IMR-90 (cell line): ENCODE measurements around the gene FAM149A. TPM values are rescaled to one million over a fixed set of nuclear protein-coding genes. Genes with fewer than 3 reads are reported as not detected.

ENCODE experiments used
- ATAC-seq: fragments of 200-7000 bp; cut with Tn5 transposase; 2 replicates; pipeline ENCODE4 v1.9.1; 2020; ENCODE audit warnings: low read depth, mild to moderate bottlenecking, moderate library complexity
- BruUV-seq: library from RNA; stranded (reverse); fragments of 400-500 nt; replicated peaks from 2 replicates; lab custom pipeline; 2021; lab: Mats Ljungman, UMichigan
- CTCF ChIA-PET: fragments of 300-600 bp; formaldehyde crosslinking; extraction: SDS; loops from one replicate; lab custom pipeline; 2021; ENCODE audit warnings: antibody characterized with exemption; lab: Yijun Ruan, JAX
- POLR2A ChIA-PET: fragments of 300-600 bp; sonication (Branson Sonifier 250); formaldehyde crosslinking; loops from one replicate; lab custom pipeline; 2022; ENCODE audit warnings: antibody characterized with exemption; ENCODE audit not compliant: unreplicated experiment; lab: Charles Lee
- DNase-seq: peaks from one replicate; pipeline ENCODE4 v3.0.0; 2013
- H2AFZ ChIP-seq: replicated peaks from 2 replicates; pipeline ENCODE3; 2013; ENCODE audit warnings: low read length, mild to moderate bottlenecking; ENCODE audit not compliant: poor library complexity
- H2AK5ac ChIP-seq: 2 replicates; pipeline ENCODE4 v1.6.1; 2013; ENCODE audit warnings: low read depth, low read length, inconsistent platforms
- H2AK9ac ChIP-seq: replicated peaks from 2 replicates; pipeline ENCODE3; 2013; ENCODE audit warnings: mild to moderate bottlenecking, low read depth, low read length, moderate library complexity; ENCODE audit not compliant: poor library complexity
- H2BK120ac ChIP-seq: 2 replicates; pipeline ENCODE4 v1.6.1; 2013; ENCODE audit warnings: low read depth, low read length, inconsistent platforms
- H2BK15ac ChIP-seq: 3 replicates; pipeline ENCODE4 v1.6.1; 2013; ENCODE audit warnings: low read depth, low read length, inconsistent platforms
- H2BK20ac ChIP-seq: 2 replicates; pipeline ENCODE4 v1.6.1; 2013; ENCODE audit warnings: low read depth, mild to moderate bottlenecking, inconsistent platforms, low read length, moderate library complexity
- H2BK5ac ChIP-seq: 2 replicates; pipeline ENCODE4 v1.6.1; 2013; ENCODE audit warnings: mild to moderate bottlenecking, low read depth, low read length, inconsistent platforms; ENCODE audit not compliant: poor library complexity, severe bottlenecking
- H3K14ac ChIP-seq: replicated peaks from 2 replicates; pipeline ENCODE4 v1.6.1; 2013; ENCODE audit warnings: low read depth, low read length, inconsistent platforms
- H3K18ac ChIP-seq: 2 replicates; pipeline ENCODE4 v1.6.1; 2013; ENCODE audit warnings: low read depth, low read length, control low read depth
- H3K23ac ChIP-seq: 2 replicates; pipeline ENCODE4 v1.6.1; 2013; ENCODE audit warnings: low read depth, low read length, inconsistent platforms
- H3K27ac ChIP-seq: 2 replicates; pipeline ENCODE4 v1.5.1; 2013; ENCODE audit warnings: mild to moderate bottlenecking, control low read depth, low read length; ENCODE audit not compliant: insufficient read depth
- H3K27me3 ChIP-seq: 2 replicates; pipeline ENCODE4 v1.6.1; 2013; ENCODE audit warnings: low read length; ENCODE audit not compliant: control insufficient read depth, insufficient read depth
- H3K36me3 ChIP-seq: 2 replicates; pipeline ENCODE4 v1.6.1; 2013; ENCODE audit warnings: low read length, mixed read lengths; ENCODE audit not compliant: control insufficient read depth, insufficient read depth
- H3K4ac ChIP-seq: 2 replicates; pipeline ENCODE4 v1.6.1; 2013; ENCODE audit warnings: low read depth, low read length, inconsistent platforms
- H3K4me1 ChIP-seq: 2 replicates; pipeline ENCODE4 v1.6.1; 2013; ENCODE audit warnings: low read length, mixed read lengths; ENCODE audit not compliant: control insufficient read depth, insufficient read depth
- H3K4me2 ChIP-seq: 2 replicates; pipeline ENCODE4 v1.6.1; 2013; ENCODE audit warnings: low read depth, mild to moderate bottlenecking, control low read depth, low read length, moderate library complexity
- H3K4me3 ChIP-seq: 2 replicates; pipeline ENCODE4 v1.5.1; 2013; ENCODE audit warnings: low read depth, mild to moderate bottlenecking, control low read depth, low read length, moderate library complexity; ENCODE audit not compliant: insufficient read depth
- H3K56ac ChIP-seq: 2 replicates; pipeline ENCODE4 v1.6.1; 2013; ENCODE audit warnings: low read length, inconsistent platforms; ENCODE audit not compliant: insufficient read depth; ENCODE audit errors: extremely low read depth
- H3K79me1 ChIP-seq, 2 experiments: 2 replicates each; pipeline ENCODE4 v1.6.1; 2013; ENCODE audit warnings: low read length in 2 of 2, inconsistent platforms in 1 of 2, low read depth in 1 of 2
- H3K9ac ChIP-seq: 2 replicates; pipeline ENCODE4 v1.6.1; 2013; ENCODE audit warnings: low read depth, low read length, control low read depth
- H3K9me1 ChIP-seq: 2 replicates; pipeline ENCODE4 v1.6.1; 2013; ENCODE audit warnings: low read length, inconsistent platforms; ENCODE audit not compliant: insufficient read depth
- H3K9me3 ChIP-seq: 2 replicates; pipeline ENCODE4 v1.6.1; 2013; ENCODE audit warnings: low read length; ENCODE audit not compliant: control insufficient read depth, insufficient read depth
- H4K20me1 ChIP-seq: 2 replicates; pipeline ENCODE4 v1.6.1; 2013; ENCODE audit warnings: low read length, inconsistent platforms; ENCODE audit not compliant: insufficient read depth
- H4K5ac ChIP-seq: 2 replicates; pipeline ENCODE4 v1.6.1; 2013; ENCODE audit warnings: mild to moderate bottlenecking, low read depth, low read length, control low read depth
- H4K8ac ChIP-seq, 2 experiments: 2 replicates each; pipeline ENCODE4 v1.6.1; 2013; ENCODE audit warnings: low read depth in 2 of 2, low read length in 2 of 2, control low read depth in 1 of 2, inconsistent platforms in 1 of 2
- H4K91ac ChIP-seq: 2 replicates; pipeline ENCODE4 v1.6.1; 2013; ENCODE audit warnings: low read depth, low read length, inconsistent platforms; ENCODE audit not compliant: insufficient read depth
- BHLHE40 ChIP-seq: fragments of 150-350 bp; IDR thresholded peaks from 2 replicates; pipeline ENCODE4 v1.6.1; 2016; ENCODE audit warnings: mild to moderate bottlenecking, low read depth, low read length
- CEBPB ChIP-seq: IDR thresholded peaks from 2 replicates; pipeline ENCODE4 v1.6.1; 2012; ENCODE audit warnings: low read depth, low read length, improper control_type of control experiment
- CHD1 ChIP-seq: IDR thresholded peaks from 2 replicates; pipeline ENCODE4 v1.6.1; 2012; ENCODE audit warnings: low read depth, low read length, improper control_type of control experiment
- CTCF ChIP-seq: conservative IDR thresholded peaks from 2 replicates; pipeline ENCODE4 v1.5.1; 2012; ENCODE audit warnings: mild to moderate bottlenecking, low read depth, low read length, improper control_type of control experiment
- ELK1 ChIP-seq: fragments of 150-350 bp; IDR thresholded peaks from 2 replicates; pipeline ENCODE4 v1.6.1; 2016; ENCODE audit warnings: low read depth, mild to moderate bottlenecking, low read length, moderate library complexity, borderline replicate concordance
- FOS ChIP-seq: fragments of 150-350 bp; IDR thresholded peaks from 2 replicates; pipeline ENCODE4 v1.6.1; 2016; ENCODE audit warnings: low read depth, low read length
- MAFK ChIP-seq: IDR thresholded peaks from 2 replicates; pipeline ENCODE4 v1.6.1; 2012; ENCODE audit warnings: low read depth, low read length, improper control_type of control experiment
- MAZ ChIP-seq: IDR thresholded peaks from 2 replicates; pipeline ENCODE4 v1.6.1; 2012; ENCODE audit warnings: low read depth, mild to moderate bottlenecking, low read length, improper control_type of control experiment, moderate library complexity, borderline replicate concordance
- MXI1 ChIP-seq: IDR thresholded peaks from 2 replicates; pipeline ENCODE4 v1.6.1; 2012; ENCODE audit warnings: low read depth, mild to moderate bottlenecking, low read length, moderate library complexity, borderline replicate concordance
- NFE2L2 ChIP-seq: fragments of 150-350 bp; IDR thresholded peaks from 2 replicates; pipeline ENCODE4 v1.6.1; 2016; ENCODE audit warnings: low read depth, mild to moderate bottlenecking, low read length
- POLR2A ChIP-seq: IDR thresholded peaks from 2 replicates; pipeline ENCODE4 v1.6.1; 2012; ENCODE audit warnings: mild to moderate bottlenecking, low read depth, low read length
- RAD21 ChIP-seq: IDR thresholded peaks from 2 replicates; pipeline ENCODE4 v1.6.1; 2012; ENCODE audit warnings: low read length, improper control_type of control experiment
- RCOR1 ChIP-seq: IDR thresholded peaks from 2 replicates; pipeline ENCODE4 v1.6.1; 2012; ENCODE audit warnings: mild to moderate bottlenecking, low read length, improper control_type of control experiment; ENCODE audit not compliant: insufficient replicate concordance
- RFX5 ChIP-seq: IDR thresholded peaks from 2 replicates; pipeline ENCODE4 v1.8.0; 2012; ENCODE audit warnings: low read depth, mild to moderate bottlenecking, low read length, moderate library complexity
- SMC3 ChIP-seq: fragments of 150-350 bp; IDR thresholded peaks from 2 replicates; pipeline ENCODE4 v1.6.1; 2016; ENCODE audit warnings: low read depth, mild to moderate bottlenecking, antibody characterized with exemption, low read length, moderate library complexity
- USF2 ChIP-seq: fragments of 150-350 bp; IDR thresholded peaks from 2 replicates; pipeline ENCODE4 v1.6.1; 2017; ENCODE audit warnings: mild to moderate bottlenecking, antibody characterized with exemption, low read length, low read depth
- WGBS, 2 experiments: methylation state at CpG; one replicate each; pipeline versions ENCODE4 v1.1.5 to v1.1.7; 2013; ENCODE audit warnings: missing lambda C conversion rate in 2 of 2; ENCODE audit not compliant: insufficient read length in 1 of 2; ENCODE audit errors: extremely low coverage in 2 of 2; 5-methylcytosine and 5-hydroxymethylcytosine counted together
- dilution Hi-C: fragments of 300-500 bp; cut with HindIII; formaldehyde crosslinking; loops from one replicate; pipeline ENCODE4 v1.14.3; 2018; ENCODE audit warnings: low sequenced_read_pairs; ENCODE audit not compliant: unreplicated experiment
- in situ Hi-C: fragments of 300-500 bp; cut with MboI; formaldehyde crosslinking; loops from 3 replicates; pipeline ENCODE4 v1.14.3; 2019; ENCODE audit warnings: low sequenced_read_pairs, inconsistent platforms, mixed read lengths
- intact Hi-C: fragments of 100-400 bp; cut with micrococcal nuclease; formaldehyde crosslinking; loops from 2 replicates; pipeline ENCODE4 v1.10.0; 2022
- polyA plus RNA-seq, 3 experiments: library from polyadenylated mRNA; depleted of rRNA; stranded (reverse); fragments of >200 nt; gene quantifications; 2 replicates each; pipeline ENCODE4 v1.2.3, GENCODE V29; 2012; ENCODE audit warnings: low replicate concordance in 1 of 3
- total RNA-seq: library from RNA; depleted of rRNA; stranded (reverse); fragments of >200 nt; gene quantifications from 2 replicates; pipeline ENCODE4 v1.2.3, GENCODE V29; 2012

The FAM149A gene
- total and polyA plus RNA-seq, 2 of the 4 experiments (the other 2 are of a cell fraction): 0.54 to 0.70 TPM

GRCh38 chr4:186096681-186097165 is 7.8 kb upstream of the FAM149A start:
- H3K9ac ChIP-seq: no peak overlapping the region
- in situ Hi-C loops (no loop called here), intact Hi-C loops (no loop called here), dilution Hi-C loops (no loop called here)
- no peak overlapping the region for H3K14ac ChIP-seq
- no peak overlapping the region for H2BK120ac ChIP-seq
- no peak overlapping the region for H3K23ac ChIP-seq
- BruUV-seq: no TSS peak
- H3K4me3 ChIP-seq: no peak overlapping the region
- H3K4ac ChIP-seq: no peak overlapping the region
- no peak overlapping the region for H2BK20ac ChIP-seq
- H4K20me1 ChIP-seq: no peaks in the 10 kb centered on the region
- H3K9me1 ChIP-seq: no peaks in the 10 kb centered on the region
- no peak overlapping the region for H2AK9ac ChIP-seq
- POLR2A ChIA-PET: no interaction called here
- CTCF ChIA-PET: no interaction called here
- H3K79me1 ChIP-seq: no peaks in the 10 kb centered on the region
- no peaks in the 10 kb centered on the region for H3K4me1 ChIP-seq
- H4K5ac ChIP-seq: no peak overlapping the region
- no peak overlapping the region for H3K56ac ChIP-seq
- no peak for ATAC-seq
- H3K18ac ChIP-seq: no peak overlapping the region
- H3K27ac ChIP-seq: no peak overlapping the region
- H4K8ac ChIP-seq: no peak overlapping the region
- H2BK15ac ChIP-seq: no peak overlapping the region
- TF ChIP-seq MAZ: no peak
- no peak for TF ChIP-seq POLR2A
- no peak for TF ChIP-seq NFE2L2
- TF ChIP-seq RFX5: no peak
- no peak for TF ChIP-seq RAD21
- no peak for TF ChIP-seq BHLHE40
- TF ChIP-seq CEBPB: no peak
- TF ChIP-seq SMC3: no peak
- TF ChIP-seq FOS: no peak
- no peak for TF ChIP-seq MXI1
- TF ChIP-seq CHD1: no peak
- no peak for TF ChIP-seq ELK1
- no peak for TF ChIP-seq CTCF
- no peak for TF ChIP-seq RCOR1
- no peak for TF ChIP-seq USF2
- no peak for TF ChIP-seq MAFK
- WGBS, 2 experiments: no CpG with 5 or more reads among the region's 9 CpGs
- H3K4me2 ChIP-seq: no peak overlapping the region
- H3K27me3 ChIP-seq: peaks cover 3% of the 10 kb centered on the region; the same call in 1 of the 2 replicates
- H2AFZ ChIP-seq: no peak overlapping the region
- H3K9me3 ChIP-seq: no peaks in the 10 kb centered on the region
- no peak overlapping the region for H4K91ac ChIP-seq
- no peak overlapping the region for H2BK5ac ChIP-seq
- H2AK5ac ChIP-seq: no peak overlapping the region
- H3K36me3 ChIP-seq: no peaks in the 10 kb centered on the region
- DNase-seq: no peak
